K562 (cell line): Measurements from ENCODE around the gene MON2. TPM values are rescaled to one million over a fixed set of nuclear protein-coding genes. Genes with fewer than 3 reads are reported as not detected.

Experiments
- CREM ChIP-seq: IDR thresholded peaks from 2 replicates; pipeline ENCODE4 v1.6.1; 2014; ENCODE audit warnings: antibody characterized with exemption, low read depth
- FOXM1 ChIP-seq, 2 experiments: fragments of 450-650 bp in 1 of 2; sonication (generic) in 1 of 2; formaldehyde crosslinking in 1 of 2; IDR thresholded peaks; 2 replicates each; pipeline versions ENCODE4 v1.6.1 to v1.9.0; 2017 to 2022; ENCODE audit warnings: low read depth in 2 of 2, mild to moderate bottlenecking in 2 of 2, missing genetic modification reagents in 1 of 2, moderate library complexity in 1 of 2
- MIER1 ChIP-seq: fragments of 450-650 bp; IDR thresholded peaks from 2 replicates; pipeline ENCODE4 v1.6.1; 2016; ENCODE audit warnings: antibody characterized with exemption, mild to moderate bottlenecking, low read depth
- MTA2 ChIP-seq: fragments of 450-650 bp; IDR thresholded peaks from 2 replicates; pipeline ENCODE4 v1.6.1; 2016; ENCODE audit warnings: low read depth
- NCOA6 ChIP-seq: fragments of 450-650 bp; IDR thresholded peaks from 2 replicates; pipeline ENCODE4 v1.6.1; 2017; ENCODE audit warnings: mild to moderate bottlenecking
- NEUROD1 ChIP-seq: fragments of 150-350 bp; IDR thresholded peaks from 2 replicates; pipeline ENCODE4 v1.6.1; 2014; ENCODE audit warnings: borderline replicate concordance, low read length, low read depth; ENCODE audit not compliant: partially characterized antibody
- PHB ChIP-seq: fragments of 250-450 bp; sonication (Bioruptor Pico); IDR thresholded peaks from 2 replicates; pipeline ENCODE4 v1.5.0; 2021
- PKNOX1 ChIP-seq: fragments of 450-650 bp; IDR thresholded peaks from 2 replicates; pipeline ENCODE4 v1.6.1; 2016
- POLR2H ChIP-seq: IDR thresholded peaks from 2 replicates; pipeline ENCODE4 v1.6.1; 2016; ENCODE audit warnings: missing genetic modification characterization, low read depth, mild to moderate bottlenecking, control low read depth, missing compliant biosample characterization, moderate library complexity
- RNF2 ChIP-seq: sonication (generic); IDR thresholded peaks from 2 replicates; pipeline ENCODE4 v1.6.1; 2016
- SRSF7 ChIP-seq: fragments of 200-400 bp; formaldehyde crosslinking; optimal IDR thresholded peaks from 2 replicates; pipeline ENCODE3; 2017; ENCODE audit warnings: mild to moderate bottlenecking, low read depth, low read length
- ZNF121 ChIP-seq: sonication (generic); formaldehyde crosslinking; conservative IDR thresholded peaks from 2 replicates; pipeline ENCODE4 v1.8.0; 2022; ENCODE audit warnings: missing genetic modification reagents
- ZNF449 ChIP-seq: fragments of 250-450 bp; sonication (Bioruptor Pico); IDR thresholded peaks from 2 replicates; pipeline ENCODE4 v1.8.0; 2022; ENCODE audit warnings: moderate library complexity, mild to moderate bottlenecking, inconsistent platforms
- polyA plus RNA-seq, 8 experiments: library from polyadenylated mRNA; depleted of rRNA in 4 of 8; stranded (reverse) in 5 of 8; unstranded in 3 of 8; fragments of >200 nt; fragmentation: Nextera tagmentation in 2 of 8; fragmentation: Illumina TruSeq in 1 of 8; extraction: Ambion mirVana in 2 of 8; extraction: Trizol in 1 of 8; gene quantifications; 2 replicates each; pipeline versions ENCODE4 v1.2.1 to v1.2.3, GENCODE V29; 2011 to 2014; ENCODE audit warnings: inconsistent platforms in 1 of 8, missing spikeins in 1 of 8
- total RNA-seq, 7 experiments: library from RNA; depleted of rRNA in 6 of 7; stranded (reverse); fragments of >200 nt in 6 of 7; fragmentation: Illumina TruSeq in 2 of 7; extraction: Trizol in 2 of 7; gene quantifications; 2 replicates each; pipeline versions ENCODE4 v1.2.1 to v1.2.3, GENCODE V29; 2011 to 2021; ENCODE audit warnings: low replicate concordance in 1 of 7
- TF ChIP-seq, protein P1 (sequence below): sonication (generic); formaldehyde crosslinking; IDR thresholded peaks from 2 replicates; pipeline ENCODE4 v1.8.1; 2023; ENCODE audit warnings: mild to moderate bottlenecking, missing genetic modification reagents, moderate library complexity
- TF ChIP-seq, protein P2 (sequence below), 2 experiments: fragments of 450-650 bp in 1 of 2; sonication (generic) in 1 of 2; formaldehyde crosslinking; conservative IDR thresholded peaks; 2 replicates each; pipeline versions ENCODE4 v1.4.0 to v1.8.1; 2020 to 2022; ENCODE audit warnings: mild to moderate bottlenecking in 1 of 2, missing genetic modification reagents in 1 of 2
- TF ChIP-seq, protein P3 (sequence below): fragments of 450-650 bp; IDR thresholded peaks from 2 replicates; pipeline ENCODE4 v1.7.1; 2018; ENCODE audit warnings: mild to moderate bottlenecking, low read depth; ENCODE audit not compliant: partially characterized antibody
- TF ChIP-seq, protein P4 (sequence below): sonication (generic); formaldehyde crosslinking; IDR thresholded peaks from 2 replicates; pipeline ENCODE4 v1.8.1; 2023; ENCODE audit warnings: mild to moderate bottlenecking, missing genetic modification reagents

MON2 gene
- total and polyA plus RNA-seq, 9 of the 15 experiments (the other 6 are each of a cell fraction or from before 2014, with no cell fraction given): 3.6 to 31.6 (median 16.8) TPM

DNA sequence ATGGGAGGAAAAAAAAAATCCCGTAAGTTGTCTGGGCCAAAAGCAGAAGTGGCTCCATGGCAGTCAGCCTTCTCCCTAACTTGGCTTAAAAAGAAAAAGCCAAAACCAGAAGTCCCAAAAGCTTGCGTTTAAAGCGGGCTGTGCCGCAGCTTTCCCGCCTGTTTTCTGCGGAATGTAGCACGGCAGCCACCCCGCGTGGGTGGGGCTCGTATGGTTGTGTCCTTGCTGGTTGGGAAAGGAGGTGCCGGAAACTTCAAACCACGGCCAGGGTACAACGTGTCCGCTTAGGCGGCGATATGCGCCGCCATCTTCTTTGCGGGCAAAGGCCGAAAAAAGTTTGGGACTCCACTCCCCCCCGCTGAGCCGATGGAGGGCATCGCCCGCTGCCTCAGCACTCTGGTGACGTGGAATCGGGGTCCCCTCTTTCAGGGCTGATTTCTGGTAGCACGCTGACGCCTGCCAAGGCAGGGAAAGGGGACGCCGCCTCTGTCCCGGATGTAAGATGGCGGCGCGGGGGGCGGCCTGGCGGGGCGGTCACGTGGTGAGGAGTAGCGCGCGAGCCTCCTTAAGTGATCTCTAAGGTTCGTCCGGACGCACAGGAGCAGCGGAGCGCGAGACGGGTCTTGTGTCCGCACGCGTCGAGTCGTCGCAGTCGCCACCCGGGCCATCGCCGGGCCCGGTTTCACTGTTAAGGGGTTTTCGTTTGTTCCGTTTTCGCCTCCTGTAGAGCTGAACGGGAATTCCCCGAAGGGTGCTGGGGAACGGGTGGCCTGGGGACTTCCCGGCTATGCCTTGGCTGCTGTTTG lies 135.8 kb downstream of the MON2 start (continued):
- TF ChIP-seq, protein P1, sequence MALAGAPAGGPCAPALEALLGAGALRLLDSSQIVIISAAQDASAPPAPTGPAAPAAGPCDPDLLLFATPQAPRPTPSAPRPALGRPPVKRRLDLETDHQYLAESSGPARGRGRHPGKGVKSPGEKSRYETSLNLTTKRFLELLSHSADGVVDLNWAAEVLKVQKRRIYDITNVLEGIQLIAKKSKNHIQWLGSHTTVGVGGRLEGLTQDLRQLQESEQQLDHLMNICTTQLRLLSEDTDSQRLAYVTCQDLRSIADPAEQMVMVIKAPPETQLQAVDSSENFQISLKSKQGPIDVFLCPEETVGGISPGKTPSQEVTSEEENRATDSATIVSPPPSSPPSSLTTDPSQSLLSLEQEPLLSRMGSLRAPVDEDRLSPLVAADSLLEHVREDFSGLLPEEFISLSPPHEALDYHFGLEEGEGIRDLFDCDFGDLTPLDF (CRISPR knock-in tag): peak; percentile 79
- TF ChIP-seq PHB (CRISPR knock-in tag): 0 out of 2 replicates have a peak, but pooled peaks have one; percentile 17
- TF ChIP-seq SRSF7: no peak
- TF ChIP-seq ZNF449: 0 out of 2 replicates have a peak, but pooled peaks have one; percentile 51
- TF ChIP-seq, protein P2, sequence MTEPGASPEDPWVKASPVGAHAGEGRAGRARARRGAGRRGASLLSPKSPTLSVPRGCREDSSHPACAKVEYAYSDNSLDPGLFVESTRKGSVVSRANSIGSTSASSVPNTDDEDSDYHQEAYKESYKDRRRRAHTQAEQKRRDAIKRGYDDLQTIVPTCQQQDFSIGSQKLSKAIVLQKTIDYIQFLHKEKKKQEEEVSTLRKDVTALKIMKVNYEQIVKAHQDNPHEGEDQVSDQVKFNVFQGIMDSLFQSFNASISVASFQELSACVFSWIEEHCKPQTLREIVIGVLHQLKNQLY (CRISPR knock-in tag; conservative IDR thresholded peaks at IDR 0.05): 0 out of 4 replicates have a peak, but pooled peaks of 1 of the 2 experiments have one; percentile 33
- TF ChIP-seq, protein P3, sequence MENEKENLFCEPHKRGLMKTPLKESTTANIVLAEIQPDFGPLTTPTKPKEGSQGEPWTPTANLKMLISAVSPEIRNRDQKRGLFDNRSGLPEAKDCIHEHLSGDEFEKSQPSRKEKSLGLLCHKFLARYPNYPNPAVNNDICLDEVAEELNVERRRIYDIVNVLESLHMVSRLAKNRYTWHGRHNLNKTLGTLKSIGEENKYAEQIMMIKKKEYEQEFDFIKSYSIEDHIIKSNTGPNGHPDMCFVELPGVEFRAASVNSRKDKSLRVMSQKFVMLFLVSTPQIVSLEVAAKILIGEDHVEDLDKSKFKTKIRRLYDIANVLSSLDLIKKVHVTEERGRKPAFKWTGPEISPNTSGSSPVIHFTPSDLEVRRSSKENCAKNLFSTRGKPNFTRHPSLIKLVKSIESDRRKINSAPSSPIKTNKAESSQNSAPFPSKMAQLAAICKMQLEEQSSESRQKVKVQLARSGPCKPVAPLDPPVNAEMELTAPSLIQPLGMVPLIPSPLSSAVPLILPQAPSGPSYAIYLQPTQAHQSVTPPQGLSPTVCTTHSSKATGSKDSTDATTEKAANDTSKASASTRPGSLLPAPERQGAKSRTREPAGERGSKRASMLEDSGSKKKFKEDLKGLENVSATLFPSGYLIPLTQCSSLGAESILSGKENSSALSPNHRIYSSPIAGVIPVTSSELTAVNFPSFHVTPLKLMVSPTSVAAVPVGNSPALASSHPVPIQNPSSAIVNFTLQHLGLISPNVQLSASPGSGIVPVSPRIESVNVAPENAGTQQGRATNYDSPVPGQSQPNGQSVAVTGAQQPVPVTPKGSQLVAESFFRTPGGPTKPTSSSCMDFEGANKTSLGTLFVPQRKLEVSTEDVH: peak; percentile 88
- TF ChIP-seq ZNF121 (CRISPR knock-in tag): no peak
- TF ChIP-seq FOXM1 (IDR thresholded peaks at IDR 0.05; ENCODE audit: low read depth): no peak
- peak; percentile 7; the same call in 1 of the 2 replicates for TF ChIP-seq FOXM1 (CRISPR knock-in tag; IDR thresholded peaks at IDR 0.05; ENCODE audit: low read depth)
- no peak for TF ChIP-seq RNF2
- TF ChIP-seq PKNOX1: peak; percentile 35; the same call in 1 of the 2 replicates
- TF ChIP-seq NCOA6: 0 out of 2 replicates have a peak, but pooled peaks have one; percentile 46
- TF ChIP-seq MIER1: no peak
- TF ChIP-seq, protein P4, sequence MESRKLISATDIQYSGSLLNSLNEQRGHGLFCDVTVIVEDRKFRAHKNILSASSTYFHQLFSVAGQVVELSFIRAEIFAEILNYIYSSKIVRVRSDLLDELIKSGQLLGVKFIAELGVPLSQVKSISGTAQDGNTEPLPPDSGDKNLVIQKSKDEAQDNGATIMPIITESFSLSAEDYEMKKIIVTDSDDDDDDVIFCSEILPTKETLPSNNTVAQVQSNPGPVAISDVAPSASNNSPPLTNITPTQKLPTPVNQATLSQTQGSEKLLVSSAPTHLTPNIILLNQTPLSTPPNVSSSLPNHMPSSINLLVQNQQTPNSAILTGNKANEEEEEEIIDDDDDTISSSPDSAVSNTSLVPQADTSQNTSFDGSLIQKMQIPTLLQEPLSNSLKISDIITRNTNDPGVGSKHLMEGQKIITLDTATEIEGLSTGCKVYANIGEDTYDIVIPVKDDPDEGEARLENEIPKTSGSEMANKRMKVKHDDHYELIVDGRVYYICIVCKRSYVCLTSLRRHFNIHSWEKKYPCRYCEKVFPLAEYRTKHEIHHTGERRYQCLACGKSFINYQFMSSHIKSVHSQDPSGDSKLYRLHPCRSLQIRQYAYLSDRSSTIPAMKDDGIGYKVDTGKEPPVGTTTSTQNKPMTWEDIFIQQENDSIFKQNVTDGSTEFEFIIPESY (CRISPR knock-in tag): peak; percentile 94
- TF ChIP-seq NEUROD1: no peak
- TF ChIP-seq CREM: peak; percentile 70
- TF ChIP-seq POLR2H (tag): peak; percentile 88
- TF ChIP-seq MTA2: no peak
